BE2C (cell line): Measurements from ENCODE around the gene ADCY2.

Experiments
- DNase-seq: peaks from one replicate; pipeline ENCODE4 v3.0.0-alpha.2; 2020
- H3K27me3 ChIP-seq: fragments of 250-450 bp; sonication (Bioruptor Pico); 2 replicates; pipeline ENCODE4 v1.5.1; 2020; ENCODE audit warnings: mild to moderate bottlenecking
- H3K36me3 ChIP-seq: fragments of 250-450 bp; sonication (Bioruptor Pico); 2 replicates; pipeline ENCODE4 v1.5.1; 2020; ENCODE audit warnings: mild to moderate bottlenecking
- H3K4me1 ChIP-seq: fragments of 250-450 bp; sonication (Bioruptor Pico); 2 replicates; pipeline ENCODE4 v1.5.1; 2020
- H3K4me3 ChIP-seq: 2 replicates; pipeline ENCODE4 v1.5.1; 2011; ENCODE audit warnings: low read depth, low read length
- H3K9me3 ChIP-seq: fragments of 250-450 bp; sonication (Bioruptor Pico); 2 replicates; pipeline ENCODE4 v1.5.1; 2020
- TF ChIP-seq, protein P1 (sequence below): IDR thresholded peaks from 2 replicates; pipeline ENCODE4 v1.5.1; 2012; ENCODE audit warnings: mild to moderate bottlenecking, low read depth, low read length

Gene ADCY2

DNA sequence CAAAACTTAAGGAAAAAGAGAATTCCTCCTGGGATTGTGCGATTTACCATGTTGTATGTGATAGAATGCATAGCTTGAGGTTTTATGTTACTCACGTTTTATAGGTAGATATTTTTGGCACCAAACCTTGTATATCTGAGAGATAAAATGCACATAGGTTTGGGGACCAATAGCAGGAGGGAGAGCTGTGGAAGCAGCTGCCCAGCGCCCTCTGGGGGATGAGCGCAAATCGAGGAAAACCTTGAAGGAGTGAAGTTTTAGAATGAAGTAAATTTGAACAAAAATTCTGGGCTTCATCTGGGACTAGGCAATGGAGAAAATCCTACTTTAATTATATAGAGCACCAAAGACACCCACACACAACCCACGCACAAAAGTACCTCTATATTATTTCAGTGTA, 197.0 kb downstream of the ADCY2 start:
- H3K9me3 ChIP-seq, result no peaks in the 10 kb centered on the region
- DNase-seq, result no peak
- H3K4me1 ChIP-seq, result no peaks in the 10 kb centered on the region
- H3K27me3 ChIP-seq, result no peaks in the 10 kb centered on the region
- TF ChIP-seq, protein P1, sequence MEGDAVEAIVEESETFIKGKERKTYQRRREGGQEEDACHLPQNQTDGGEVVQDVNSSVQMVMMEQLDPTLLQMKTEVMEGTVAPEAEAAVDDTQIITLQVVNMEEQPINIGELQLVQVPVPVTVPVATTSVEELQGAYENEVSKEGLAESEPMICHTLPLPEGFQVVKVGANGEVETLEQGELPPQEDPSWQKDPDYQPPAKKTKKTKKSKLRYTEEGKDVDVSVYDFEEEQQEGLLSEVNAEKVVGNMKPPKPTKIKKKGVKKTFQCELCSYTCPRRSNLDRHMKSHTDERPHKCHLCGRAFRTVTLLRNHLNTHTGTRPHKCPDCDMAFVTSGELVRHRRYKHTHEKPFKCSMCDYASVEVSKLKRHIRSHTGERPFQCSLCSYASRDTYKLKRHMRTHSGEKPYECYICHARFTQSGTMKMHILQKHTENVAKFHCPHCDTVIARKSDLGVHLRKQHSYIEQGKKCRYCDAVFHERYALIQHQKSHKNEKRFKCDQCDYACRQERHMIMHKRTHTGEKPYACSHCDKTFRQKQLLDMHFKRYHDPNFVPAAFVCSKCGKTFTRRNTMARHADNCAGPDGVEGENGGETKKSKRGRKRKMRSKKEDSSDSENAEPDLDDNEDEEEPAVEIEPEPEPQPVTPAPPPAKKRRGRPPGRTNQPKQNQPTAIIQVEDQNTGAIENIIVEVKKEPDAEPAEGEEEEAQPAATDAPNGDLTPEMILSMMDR, result peak; percentile 16; the same call in 1 of the 2 replicates
- no peaks in the 10 kb centered on the region for H3K36me3 ChIP-seq
- H3K4me3 ChIP-seq, result no peak overlapping the region

DNA sequence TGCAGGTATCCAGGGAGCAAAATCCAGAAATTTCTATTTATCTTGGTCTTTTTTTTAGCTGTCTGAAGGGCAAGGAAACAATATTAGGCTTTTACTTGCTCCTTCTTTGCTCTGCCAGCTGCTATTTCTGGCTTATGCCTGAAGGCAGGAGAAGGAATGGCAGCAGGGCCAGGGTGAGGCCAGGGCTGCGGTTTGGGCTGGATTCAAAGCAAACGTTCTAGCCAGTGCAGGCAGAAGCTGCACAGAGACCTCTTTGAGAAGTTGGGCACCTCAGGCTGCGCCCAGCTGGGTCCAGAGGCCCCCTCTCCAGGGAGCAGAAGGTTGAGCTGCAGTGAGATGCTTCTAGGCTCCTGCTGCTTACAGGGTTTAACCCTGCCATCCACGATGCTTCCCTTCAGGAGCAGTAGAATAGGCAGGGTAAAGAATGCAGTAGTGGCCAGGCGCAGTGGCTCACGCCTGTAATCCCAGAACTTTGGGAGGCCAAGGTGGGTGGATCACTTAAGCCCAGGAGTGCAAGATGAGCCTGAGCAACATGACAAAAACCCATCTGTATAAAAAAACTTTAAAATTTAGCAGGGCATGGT, 201.2 kb downstream of the ADCY2 start:
- no peak for DNase-seq
- no peak overlapping the region for H3K4me3 ChIP-seq
- no peaks in the 10 kb centered on the region for H3K27me3 ChIP-seq
- H3K4me1 ChIP-seq, result no peaks in the 10 kb centered on the region
- H3K36me3 ChIP-seq, result no peaks in the 10 kb centered on the region
- H3K9me3 ChIP-seq, result no peaks in the 10 kb centered on the region
- TF ChIP-seq, protein P1, result no peak

DNA sequence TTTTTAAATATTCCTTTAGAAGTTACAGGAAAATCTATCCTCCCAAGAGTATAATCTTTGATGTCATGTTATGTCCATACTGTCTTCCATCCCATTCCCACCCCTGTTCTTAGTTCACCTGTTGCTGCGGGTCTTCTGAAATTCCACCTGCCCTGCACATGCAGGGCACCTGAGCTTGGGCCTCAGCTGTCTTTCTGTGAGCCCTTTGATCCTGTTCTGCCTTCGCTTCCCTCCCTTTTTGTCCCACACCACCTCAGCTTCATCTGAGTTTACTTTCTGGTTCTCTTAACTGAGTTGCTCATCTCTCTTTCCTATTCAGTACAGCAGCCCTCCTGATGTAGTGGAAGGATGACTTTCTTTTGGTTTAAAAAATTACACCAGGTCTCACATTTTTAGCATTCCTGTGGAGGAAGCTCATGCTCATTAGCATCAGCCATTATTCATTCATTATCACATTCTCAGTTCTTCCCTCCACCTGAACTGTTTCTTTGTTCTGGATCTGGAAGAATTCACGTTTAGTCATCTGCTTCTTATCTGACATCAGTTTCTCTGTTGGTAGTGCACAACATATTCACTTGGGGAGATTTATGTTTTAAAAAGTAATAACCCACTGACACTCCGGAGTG, 211.0 kb downstream of the ADCY2 start:
- Histone ChIP-seq H3K4me1 (no peaks in the 10 kb centered on the region), H3K36me3 (no peaks in the 10 kb centered on the region), H3K4me3 (no peak overlapping the region), H3K27me3 (no peaks in the 10 kb centered on the region), H3K9me3 (no peaks in the 10 kb centered on the region)
- no peak for DNase-seq
- TF ChIP-seq, protein P1, result no peak

DNA sequence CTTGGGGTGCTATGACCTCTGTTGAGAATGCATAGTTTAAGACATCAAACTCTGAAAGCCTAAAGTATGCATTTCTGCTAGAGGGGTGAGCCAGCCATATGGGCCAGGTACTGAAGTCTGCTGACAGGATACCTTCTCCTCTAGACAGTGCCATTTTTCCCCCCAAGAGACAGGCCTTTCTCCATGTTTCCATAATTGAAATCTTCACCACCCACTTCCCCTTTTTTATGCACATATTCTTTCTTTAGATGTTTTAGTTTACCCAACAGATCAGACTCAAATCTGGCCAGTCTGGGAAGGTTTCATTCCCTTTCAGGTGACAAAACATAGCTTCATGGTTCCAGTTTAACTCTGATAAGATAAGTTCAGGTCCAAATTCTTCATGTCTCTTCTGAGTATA, 212.8 kb downstream of the ADCY2 start:
- DNase-seq, result no peak

DNA sequence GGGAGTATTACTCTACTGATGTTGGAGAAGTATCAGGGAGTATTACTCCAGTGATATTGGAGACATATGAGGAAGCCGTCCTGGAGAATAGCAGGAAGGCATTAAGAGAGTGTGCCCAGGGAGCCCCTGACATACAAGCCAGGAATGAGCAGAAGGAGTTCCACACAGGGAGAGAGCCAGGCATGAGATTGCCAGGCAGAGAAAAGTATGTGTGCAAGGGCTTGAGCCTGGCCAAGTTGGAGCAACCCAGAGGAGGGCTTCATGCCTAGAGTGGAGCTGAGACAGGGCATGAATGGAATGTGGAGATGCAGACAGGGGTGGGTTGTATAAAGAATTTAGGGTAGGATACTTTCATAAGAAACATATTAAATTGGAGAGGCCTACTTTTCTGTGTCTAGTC, 213.8 kb downstream of the ADCY2 start:
- TF ChIP-seq, protein P1, result no peak
- no peak overlapping the region for H3K4me3 ChIP-seq
- H3K27me3 ChIP-seq, result no peaks in the 10 kb centered on the region
- no peaks in the 10 kb centered on the region for H3K9me3 ChIP-seq
- H3K4me1 ChIP-seq, result no peaks in the 10 kb centered on the region
- no peak for DNase-seq
- H3K36me3 ChIP-seq, result no peaks in the 10 kb centered on the region

More for the DNA sequence above, 212.8 kb downstream of the ADCY2 start:
- no peaks in the 10 kb centered on the region for H3K36me3 ChIP-seq
- TF ChIP-seq, protein P1, result no peak
- no peaks in the 10 kb centered on the region for H3K9me3 ChIP-seq
- no peaks in the 10 kb centered on the region for H3K27me3 ChIP-seq
- H3K4me1 ChIP-seq, result no peaks in the 10 kb centered on the region
- H3K4me3 ChIP-seq, result no peak overlapping the region

DNA sequence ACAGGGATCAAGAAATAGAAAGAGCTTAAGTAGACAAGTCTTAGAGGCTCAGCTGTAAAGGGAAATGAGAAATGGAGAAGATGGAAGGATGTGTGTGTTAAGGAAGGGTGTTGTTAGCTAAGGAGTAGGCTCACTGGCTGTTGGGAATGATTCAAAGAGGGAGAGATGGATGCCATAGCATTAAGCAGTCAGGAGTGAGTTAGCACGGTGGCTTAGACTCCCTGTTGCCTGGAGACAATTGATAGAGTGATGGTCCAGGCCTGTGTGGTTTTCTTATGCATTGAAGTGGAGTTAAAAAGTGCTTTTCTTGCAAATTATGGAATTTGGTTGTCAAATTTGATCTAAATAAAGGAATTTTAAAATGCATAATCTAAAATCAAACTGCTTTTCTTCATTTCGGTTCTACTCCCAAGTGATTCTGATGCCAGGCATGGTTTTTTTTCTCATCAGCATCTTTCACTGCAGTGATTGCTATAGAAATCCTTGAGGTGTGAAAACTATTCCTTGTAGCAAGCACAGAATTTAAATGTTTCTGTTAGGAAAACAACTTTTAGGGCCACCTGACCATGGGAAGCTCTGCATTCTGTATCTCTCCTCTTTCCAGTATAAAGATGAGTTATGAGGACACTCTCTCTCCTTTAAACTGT, 214.7 kb downstream of the ADCY2 start:
- H3K4me3 ChIP-seq, result no peak overlapping the region
- no peak for DNase-seq
- no peaks in the 10 kb centered on the region for H3K4me1 ChIP-seq
- no peaks in the 10 kb centered on the region for H3K9me3 ChIP-seq
- no peaks in the 10 kb centered on the region for H3K36me3 ChIP-seq
- no peaks in the 10 kb centered on the region for H3K27me3 ChIP-seq
- TF ChIP-seq, protein P1, result no peak
